ENCODE results near the gene ZMAT3.
"Not testable (repeated sequence)": the region's sequence is repeated elsewhere in the genome, so short reads cannot be mapped to it uniquely, and the experiment has no call there.

Gene ZMAT3

GRCh38 chr3:179071323-179072099 is at the start of gene ZMAT3:
Gene ZMAT3, minus strand, starts transcription at chr3:179071809. Its CDS starts 4,057 bp downstream, at chr3:179067752.
- peak; percentile 68 for DNase-seq

GRCh38 chr3:179116816-179117215 is 45.2 kb upstream of the ZMAT3 start:
- no peak for DNase-seq

GRCh38 chr3:179115444-179115843 is 43.8 kb upstream of the ZMAT3 start:
- not testable (repeated sequence) for DNase-seq

- DNase-seq: no peak
Observed at GRCh38 chr3:179113903-179114302, 42.3 kb upstream of the ZMAT3 start.

GRCh38 chr3:179108086-179108485 is 36.5 kb upstream of the ZMAT3 start:
- DNase-seq: no peak

- DNase-seq: no peak
Observed at GRCh38 chr3:179107617-179108016, 36.0 kb upstream of the ZMAT3 start.

- no peak for DNase-seq
Observed at GRCh38 chr3:179105881-179106280, 34.3 kb upstream of the ZMAT3 start.

GRCh38 chr3:179100652-179101051 is 29.0 kb upstream of the ZMAT3 start:
- DNase-seq: no peak

- no peak for DNase-seq
Observed at GRCh38 chr3:179098388-179099077, 26.9 kb upstream of the ZMAT3 start.

- no peak for DNase-seq
Observed at GRCh38 chr3:179093807-179094206, 22.2 kb upstream of the ZMAT3 start.

GRCh38 chr3:179091113-179091512 is 19.5 kb upstream of the ZMAT3 start:
- no peak for DNase-seq

GRCh38 chr3:179088306-179088705 is 16.7 kb upstream of the ZMAT3 start:
- no peak for DNase-seq

GRCh38 chr3:179083977-179084376 is 12.4 kb upstream of the ZMAT3 start:
- DNase-seq: no peak

- no peak for DNase-seq
Observed at GRCh38 chr3:179082416-179082815, 10.8 kb upstream of the ZMAT3 start.

GRCh38 chr3:179081885-179082284 is 10.3 kb upstream of the ZMAT3 start:
- DNase-seq: no peak

GRCh38 chr3:179079537-179079936 is 7.9 kb upstream of the ZMAT3 start:
- no peak for DNase-seq

GRCh38 chr3:179076243-179077027 is 4.8 kb upstream of the ZMAT3 start:
- no peak for DNase-seq

- no peak for DNase-seq
Observed at GRCh38 chr3:179074656-179075055, 3.0 kb upstream of the ZMAT3 start.

GRCh38 chr3:179073816-179074215 is 2.2 kb upstream of the ZMAT3 start:
- no peak for DNase-seq

GRCh38 chr3:179072100-179072438 is 460 bp upstream of the ZMAT3 start:
- no peak for DNase-seq

GRCh38 chr3:179071027-179071322 is 634 bp downstream of the ZMAT3 start:
- DNase-seq: no peak

GRCh38 chr3:179069762-179070390 is 1.7 kb downstream of the ZMAT3 start:
- DNase-seq: no peak

GRCh38 chr3:179068779-179069530 is 2.7 kb downstream of the ZMAT3 start:
- no peak for DNase-seq
